ENCODE results near the gene IL23A.

The IL23A gene

GRCh38 chr12:56362130-56363059 lies 23.7 kb downstream of the IL23A start, which contains the start of gene APOF:
APOF (minus strand) TSS chr12:56362857; CDS start chr12:56362745, 112 bp downstream.
- DNase-seq: no peak

- no peak for DNase-seq
These were observed 28.3 kb downstream of the IL23A start for GRCh38 chr12:56366948-56367347.

- DNase-seq: no peak
These were observed 34.8 kb downstream of the IL23A start for GRCh38 chr12:56373515-56373914.

- DNase-seq: no peak
These were observed 36.3 kb downstream of the IL23A start for GRCh38 chr12:56374726-56375597.

- no peak for DNase-seq
These were observed 37.1 kb downstream of the IL23A start for GRCh38 chr12:56375598-56376434.

GRCh38 chr12:56377310-56377988 lies 38.8 kb downstream of the IL23A start:
- no peak for DNase-seq

GRCh38 chr12:56377989-56378316 lies 39.3 kb downstream of the IL23A start:
- no peak for DNase-seq

GRCh38 chr12:56382611-56383010 lies 43.9 kb downstream of the IL23A start:
- no peak for DNase-seq

- DNase-seq: no peak
These were observed 47.2 kb downstream of the IL23A start for GRCh38 chr12:56385873-56386272.

GRCh38 chr12:56387152-56387736 lies 48.6 kb downstream of the IL23A start:
- no peak for DNase-seq

GRCh38 chr12:56389412-56389811 lies 50.7 kb downstream of the IL23A start:
- no peak for DNase-seq

All from femur (tissue), 1 donor.